Transverse colon (tissue), 4 donors: ENCODE results near the gene RAF1. TPM values are rescaled to one million over a fixed set of nuclear protein-coding genes. Genes with fewer than 3 reads are reported as not detected.
A peak's percentile ranks its signal among the peaks of the same experiment; 100 is the strongest.

Experiments used
- DNase-seq: peaks from one replicate; pipeline ENCODE4 v3.0.0-alpha.2; 2019
- H3K27ac ChIP-seq, 4 donors: fragments of 200-600 bp; sonication (generic); 2 replicates each; pipeline ENCODE4 v1.5.1; 2016 to 2018; ENCODE audit warnings: inconsistent platforms in 4 of 4
- H3K27me3 ChIP-seq: fragments of 200-600 bp; sonication (generic); 2 replicates; pipeline ENCODE4 v1.5.1; 2017; ENCODE audit warnings: inconsistent platforms
- H3K36me3 ChIP-seq, 4 donors: fragments of 200-600 bp; sonication (generic); 2 replicates each; pipeline ENCODE4 v1.5.1; 2017 to 2019; ENCODE audit warnings: inconsistent platforms in 4 of 4
- H3K4me1 ChIP-seq, 4 donors: fragments of 200-600 bp; sonication (generic); 2 replicates each; pipeline ENCODE4 v1.5.1; 2017 to 2020; ENCODE audit warnings: inconsistent platforms in 4 of 4
- H3K4me3 ChIP-seq, 4 donors: fragments of 200-600 bp; sonication (generic); 1 replicate in 1 of 4; 2 replicates in 3 of 4; pipeline versions ENCODE4 v1.5.1 to v1.6.1; 2017 to 2019; ENCODE audit warnings: inconsistent platforms in 4 of 4
- H3K9me3 ChIP-seq, 2 donors: fragments of 200-600 bp; sonication (generic); 2 replicates each; pipeline ENCODE4 v1.5.1; 2017 to 2019; ENCODE audit warnings: inconsistent platforms in 2 of 2
- CTCF ChIP-seq, 5 experiments: fragments of 200-600 bp in 3 of 5; fragments of 450-650 bp in 2 of 5; sonication (generic) in 3 of 5; IDR thresholded peaks; 1 replicate in 2 of 5; 2 replicates in 3 of 5; pipeline ENCODE4 v1.5.1; 2016 to 2017; ENCODE audit warnings: antibody characterized with exemption in 5 of 5, inconsistent platforms in 3 of 5, mild to moderate bottlenecking in 2 of 5, moderate library complexity in 1 of 5
- EP300 ChIP-seq: sonication (generic); formaldehyde crosslinking; IDR thresholded peaks from one replicate; pipeline ENCODE4 v1.6.1; 2017; ENCODE audit warnings: antibody characterized with exemption, low read depth
- POLR2A ChIP-seq: fragments of 450-650 bp; IDR thresholded peaks from one replicate; pipeline ENCODE4 v1.6.1; 2016; ENCODE audit warnings: antibody characterized with exemption, mild to moderate bottlenecking, moderate library complexity
- POLR2AphosphoS5 ChIP-seq, 3 donors: sonication (generic); formaldehyde crosslinking; IDR thresholded peaks; one replicate each; pipeline ENCODE4 v1.6.1; 2016; ENCODE audit warnings: antibody characterized with exemption in 3 of 3
- WGBS, 2 donors: methylation state at CpG; one replicate each; pipeline ENCODE4 v1.1.5; 2018; ENCODE audit warnings: low coverage in 1 of 2; 5-methylcytosine and 5-hydroxymethylcytosine counted together
- in situ Hi-C, 4 donors: fragments of 200-750 bp; cut with MboI; loops; one replicate each; pipeline versions ENCODE4 v1.15.0 to v1.15.1; 2017; ENCODE audit warnings: low sequenced_read_pairs in 3 of 4, low pct_ligation_motif_present in 1 of 4, low pct_unique_long_range_greater_than_20kb in 1 of 4
- intact Hi-C: fragments of 100-400 bp; cut with DNase I; formaldehyde crosslinking; loops from one replicate; pipeline ENCODE4 v1.15.1; 2023; ENCODE audit warnings: low total_unique reads
- total RNA-seq, 4 donors: library from RNA; depleted of rRNA; stranded (reverse); fragments of >200 nt; gene quantifications; one replicate each; pipeline ENCODE4 v1.1.0, GENCODE V29; 2016

Gene RAF1
- total RNA-seq, 4 donors from 2014 or later, result 98.4 to 283 (median 132) TPM

GRCh38 chr3:12656193-12656592, 7.7 kb downstream of the RAF1 start:
- Histone ChIP-seq H3K9me3 (no peaks in the 10 kb centered on the region), H3K4me3 (no peak overlapping the region), H3K27ac (no peak overlapping the region), H3K4me1 (peaks cover 13 to 53% (median 30%) of the 10 kb centered on the region in 4 donors), H3K27me3 (no peaks in the 10 kb centered on the region), H3K36me3 (no peaks in the 10 kb centered on the region)
- TF ChIP-seq CTCF (IDR thresholded peaks at IDR 0.05) (no peak), EP300 (no peak), POLR2AphosphoS5 (IDR thresholded peaks at IDR 0.05) (no peak), POLR2A (no peak)
- in situ Hi-C loops (no loop called here), intact Hi-C loops (no loop called here)
- DNase-seq, result no peak

GRCh38 chr3:12655701-12656100, 8.2 kb downstream of the RAF1 start:
- no peak for DNase-seq
- peaks cover 9 to 51% (median 25%) of the 10 kb centered on the region in 4 donors for H3K4me1 ChIP-seq
- WGBS, 2 donors, result 61 to 72% methylated on average over 4 of the region's 4 CpGs
- no peaks in the 10 kb centered on the region for H3K9me3 ChIP-seq
- no peaks in the 10 kb centered on the region for H3K36me3 ChIP-seq
- intact Hi-C loops (no loop called here), in situ Hi-C loops (no loop called here)
- no peak overlapping the region for H3K27ac ChIP-seq
- H3K4me3 ChIP-seq, result no peak overlapping the region
- H3K27me3 ChIP-seq, result no peaks in the 10 kb centered on the region
- TF ChIP-seq POLR2A, result no peak
- TF ChIP-seq CTCF (IDR thresholded peaks at IDR 0.05), result no peak
- no peak for TF ChIP-seq POLR2AphosphoS5 (IDR thresholded peaks at IDR 0.05)
- no peak for TF ChIP-seq EP300

DNA sequence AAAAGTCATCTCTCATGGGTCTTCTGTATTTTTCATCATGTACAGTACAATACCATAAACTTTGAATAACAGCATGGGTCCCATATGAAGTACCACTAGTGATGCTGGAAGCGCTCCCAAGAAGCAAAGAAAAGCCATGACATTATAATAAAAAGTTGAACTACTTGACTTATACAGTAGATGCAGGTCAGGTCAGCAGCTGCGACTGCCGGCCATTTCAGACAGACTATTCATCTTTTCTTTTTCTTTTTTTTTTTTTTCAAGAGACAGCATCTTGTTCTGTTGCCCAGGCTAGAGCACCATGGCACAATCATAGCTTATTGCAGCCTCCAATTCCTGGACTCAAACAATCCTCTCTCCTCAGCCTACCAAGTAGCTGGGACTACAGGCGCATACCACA, 10.2 kb downstream of the RAF1 start:
- 64 to 80% methylated on average over 4 of the region's 4 CpGs for WGBS, 2 donors
- Histone ChIP-seq H3K27me3 (no peaks in the 10 kb centered on the region), H3K36me3 (no peaks in the 10 kb centered on the region), H3K4me3 (no peak overlapping the region), H3K4me1 (peaks cover 3 to 39% (median 12%) of the 10 kb centered on the region in 4 donors), H3K27ac (no peak overlapping the region), H3K9me3 (no peaks in the 10 kb centered on the region)
- DNase-seq, result no peak
- in situ Hi-C loops, result no loop called here
- TF ChIP-seq CTCF (IDR thresholded peaks at IDR 0.05) (no peak), POLR2AphosphoS5 (IDR thresholded peaks at IDR 0.05) (no peak), POLR2A (no peak), EP300 (no peak)
- intact Hi-C loops, result no loop called here

DNA sequence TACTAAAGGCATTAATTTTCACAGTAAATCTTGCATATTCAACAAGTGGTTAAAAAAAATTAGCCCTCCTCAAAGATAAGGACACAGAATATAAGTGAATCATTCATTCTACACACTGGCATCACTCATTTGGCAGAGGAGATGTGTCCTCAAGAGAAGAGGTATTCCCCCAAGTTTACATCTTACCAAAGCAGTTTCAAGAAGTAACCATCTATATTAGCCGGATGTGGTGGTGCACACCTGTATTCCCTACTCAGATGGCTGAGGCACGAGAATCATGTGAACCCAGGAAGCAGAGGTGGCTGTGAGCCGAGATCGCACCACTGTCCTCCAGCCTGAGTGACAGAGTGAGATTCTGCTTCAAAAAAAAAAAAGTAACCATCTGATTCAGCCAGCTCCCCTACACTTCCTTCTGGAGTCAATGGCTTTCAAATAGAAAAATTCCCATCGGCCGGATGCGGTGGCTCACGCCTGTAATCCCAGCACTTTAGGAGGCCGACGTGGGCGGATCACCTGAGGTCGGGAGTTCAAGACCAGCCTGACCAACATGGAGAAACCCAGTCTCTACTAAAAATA, 15.4 kb downstream of the RAF1 start:
- WGBS, 2 donors, result 93% methylated on average over 12 of the region's 12 CpGs; no CpG with 5 or more reads in 1 of the 2 donors
- Histone ChIP-seq H3K4me3 (no peak overlapping the region), H3K27ac (no peak overlapping the region), H3K9me3 (no peaks in the 10 kb centered on the region), H3K4me1 (peaks cover 6 to 49% (median 32%) of the 10 kb centered on the region in 4 donors), H3K36me3 (no peaks in the 10 kb centered on the region), H3K27me3 (no peaks in the 10 kb centered on the region)
- intact Hi-C loops (no loop called here), in situ Hi-C loops (no loop called here)
- DNase-seq, result peak; percentile 25
- TF ChIP-seq POLR2AphosphoS5 (IDR thresholded peaks at IDR 0.05) (no peak), EP300 (no peak), POLR2A (no peak), CTCF (IDR thresholded peaks at IDR 0.05) (no peak)
